WTC11 (cell line): ENCODE results near the gene EFHD1.

ENCODE experiments used
- CTCF ChIP-seq: fragments of 200-600 bp; IDR thresholded peaks from 2 replicates; pipeline ENCODE4 v1.8.0; 2022; ENCODE audit warnings: antibody characterized with exemption
- E2F5 ChIP-seq: sonication (generic); formaldehyde crosslinking; IDR thresholded peaks from 2 replicates; pipeline ENCODE4 v1.8.1; 2022; ENCODE audit warnings: mild to moderate bottlenecking, moderate library complexity, missing genetic modification reagents
- NR2C2 ChIP-seq: sonication (generic); formaldehyde crosslinking; IDR thresholded peaks from 2 replicates; pipeline ENCODE4 v1.8.0; 2022; ENCODE audit warnings: mild to moderate bottlenecking, missing genetic modification reagents

DNA sequence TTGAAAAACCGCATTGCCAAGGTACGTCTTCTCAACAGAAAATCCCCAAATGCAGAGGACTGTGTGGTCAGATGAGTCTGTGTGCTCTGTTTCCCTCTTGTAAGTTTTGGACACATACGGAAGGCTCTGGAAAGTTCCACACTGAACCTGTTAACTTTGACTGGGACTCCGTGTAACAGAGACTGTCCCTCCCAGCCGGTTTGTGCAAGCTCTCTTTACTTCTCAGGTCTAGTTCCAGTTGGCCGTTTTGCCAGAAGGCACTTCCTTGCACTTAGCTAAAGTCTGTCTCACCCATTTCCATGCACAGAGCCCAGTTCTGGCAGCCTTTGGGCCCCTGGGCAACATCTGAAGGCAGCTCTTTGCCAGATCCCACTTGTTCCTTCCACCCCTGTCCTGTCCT, 22.0 kb downstream of the EFHD1 start:
- no peak for TF ChIP-seq CTCF
- no peak for TF ChIP-seq E2F5 (CRISPR knock-in tag)
- TF ChIP-seq NR2C2, result no peak
